HepG2 (cell line): ENCODE measurements around the gene TELO2. TPM values are rescaled to one million over a fixed set of nuclear protein-coding genes. Genes with fewer than 3 reads are reported as not detected.

Experiments
- ATF4 ChIP-seq, 2 experiments: fragments of 450-650 bp in 1 of 2; sonication (generic) in 1 of 2; formaldehyde crosslinking; IDR thresholded peaks; 2 replicates each; pipeline versions ENCODE4 v1.5.0 to v1.8.0; 2020 to 2022; ENCODE audit warnings: mild to moderate bottlenecking in 1 of 2, missing genetic modification reagents in 1 of 2
- HMGXB3 ChIP-seq: sonication (generic); formaldehyde crosslinking; IDR thresholded peaks from 2 replicates; pipeline ENCODE4 v1.4.0; 2020; ENCODE audit warnings: missing genetic modification reagents, borderline replicate concordance
- MNT ChIP-seq: fragments of 450-650 bp; IDR thresholded peaks from 2 replicates; pipeline ENCODE4 v1.6.1; 2016
- NR2C2 ChIP-seq: sonication (generic); formaldehyde crosslinking; IDR thresholded peaks from 2 replicates; pipeline ENCODE4 v1.4.0; 2020; ENCODE audit warnings: missing genetic modification reagents, mild to moderate bottlenecking, moderate library complexity, borderline replicate concordance
- SMAD3 ChIP-seq: sonication (generic); formaldehyde crosslinking; IDR thresholded peaks from 2 replicates; pipeline ENCODE4 v1.4.0; 2020; ENCODE audit warnings: missing genetic modification reagents
- WIZ ChIP-seq: sonication (generic); formaldehyde crosslinking; IDR thresholded peaks from 2 replicates; pipeline ENCODE4 v1.5.1; 2020; ENCODE audit warnings: mild to moderate bottlenecking, missing genetic modification reagents
- ZC3H13 ChIP-seq: sonication (generic); formaldehyde crosslinking; IDR thresholded peaks from 2 replicates; pipeline ENCODE4 v1.8.1; 2023; ENCODE audit warnings: mild to moderate bottlenecking, missing genetic modification reagents, moderate library complexity
- polyA plus RNA-seq, 8 experiments: library from polyadenylated mRNA; depleted of rRNA in 3 of 8; stranded (reverse) in 7 of 8; unstranded in 1 of 8; fragments of >200 nt; fragmentation: Illumina TruSeq in 4 of 8; extraction: Trizol in 4 of 8; gene quantifications; 2 replicates each; pipeline versions ENCODE4 v1.2.1 to v1.2.3, GENCODE V29; 2011 to 2016; ENCODE audit warnings: low read depth in 4 of 8, missing spikeins in 1 of 8, mixed read lengths in 1 of 8; ENCODE audit not compliant: insufficient read depth in 1 of 8
- total RNA-seq, 5 experiments: library from RNA; depleted of rRNA; stranded (reverse); fragments of >200 nt; fragmentation: Illumina TruSeq; extraction: Trizol; gene quantifications; 2 replicates each; pipeline ENCODE4 v1.2.3, GENCODE V29; 2016; ENCODE audit warnings: low read depth in 1 of 5

TELO2 gene
- total and polyA plus RNA-seq, 2 of the 13 experiments (the other 11 are each of a cell fraction or from before 2014, with no cell fraction given): 10.1 to 17.9 TPM

GRCh38 chr16:1550069-1550468 lies 56.9 kb downstream of the TELO2 start (continued):
- TF ChIP-seq HMGXB3 (CRISPR knock-in tag) (no peak), NR2C2 (CRISPR knock-in tag) (no peak), MNT (no peak), SMAD3 (CRISPR knock-in tag) (no peak), WIZ (CRISPR knock-in tag) (no peak), ZC3H13 (CRISPR knock-in tag) (no peak), ATF4 (CRISPR knock-in tag; IDR thresholded peaks at IDR 0.05) (no peak)
